Measurements from ENCODE around the gene CYB561D1. TPM values are rescaled to one million over a fixed set of nuclear protein-coding genes. Genes with fewer than 3 reads are reported as not detected.

The CYB561D1 gene
- total and polyA plus RNA-seq, 2 of the 13 experiments (the other 11 are each of a cell fraction or from before 2014, with no cell fraction given) = 3.9 to 4.1 TPM

- WGBS (ENCODE audit: low lambda C conversion rate) = 79% methylated on average over 3 of the region's 3 CpGs
- BruUV-seq (replicated peaks) = no TSS peak
- Histone ChIP-seq H3K36me3 (replicated peaks in 1 of 2; ENCODE audit: control insufficient read depth in 1 of 2, insufficient read depth in 2 of 2, low read length in 2 of 2) (no peaks in the 10 kb centered on the region), H3K9me3 (ENCODE audit: low read length) (no peaks in the 10 kb centered on the region), H3K4me3 (replicated peaks in 1 of 3; ENCODE audit: insufficient read depth in 1 of 3, low read depth in 2 of 3, low read length in 3 of 3) (no peak overlapping the region), H2AFZ (ENCODE audit: low read length) (no peak overlapping the region), H3K79me2 (ENCODE audit: insufficient read depth, low read length) (no peaks in the 10 kb centered on the region), H4K20me1 (ENCODE audit: insufficient read depth, low read length) (no peaks in the 10 kb centered on the region), H3K9ac (ENCODE audit: insufficient read depth, low read depth, low read length) (no peak overlapping the region), H3K4me1 (ENCODE audit: insufficient read depth, low read length) (no peaks in the 10 kb centered on the region), H3K27me3 (ENCODE audit: control insufficient read depth in 1 of 2, insufficient read depth in 2 of 2, low read length in 2 of 2) (0 out of 5 replicates have a peak, but pooled peaks cover 0 to 3% of the 10 kb centered on the region in 2 experiments), H3K27ac (ENCODE audit: extremely low read length, insufficient read depth, low read length) (no peak overlapping the region), H3K4me2 (ENCODE audit: low read depth, low read length) (no peak overlapping the region)
- TF ChIP-seq TFDP2 (CRISPR knock-in tag; IDR thresholded peaks at IDR 0.05) = no peak
- TF ChIP-seq SP4 (CRISPR knock-in tag; IDR thresholded peaks at IDR 0.05) = no peak
- TF ChIP-seq ZNF296 (CRISPR knock-in tag; conservative IDR thresholded peaks at IDR 0.05) = no peak
- no peak for TF ChIP-seq REXO4 (CRISPR knock-in tag; IDR thresholded peaks at IDR 0.05; ENCODE audit: borderline replicate concordance)
- TF ChIP-seq ZNF781 (CRISPR knock-in tag; IDR thresholded peaks at IDR 0.05; ENCODE audit: borderline replicate concordance, not compliant biosample characterization) = no peak
- no peak for TF ChIP-seq ZNF30 (CRISPR knock-in tag; IDR thresholded peaks at IDR 0.05)
- TF ChIP-seq, protein P1, sequence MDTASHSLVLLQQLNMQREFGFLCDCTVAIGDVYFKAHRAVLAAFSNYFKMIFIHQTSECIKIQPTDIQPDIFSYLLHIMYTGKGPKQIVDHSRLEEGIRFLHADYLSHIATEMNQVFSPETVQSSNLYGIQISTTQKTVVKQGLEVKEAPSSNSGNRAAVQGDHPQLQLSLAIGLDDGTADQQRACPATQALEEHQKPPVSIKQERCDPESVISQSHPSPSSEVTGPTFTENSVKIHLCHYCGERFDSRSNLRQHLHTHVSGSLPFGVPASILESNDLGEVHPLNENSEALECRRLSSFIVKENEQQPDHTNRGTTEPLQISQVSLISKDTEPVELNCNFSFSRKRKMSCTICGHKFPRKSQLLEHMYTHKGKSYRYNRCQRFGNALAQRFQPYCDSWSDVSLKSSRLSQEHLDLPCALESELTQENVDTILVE (CRISPR knock-in tag; IDR thresholded peaks at IDR 0.05) = no peak
- TF ChIP-seq MIER3 (CRISPR knock-in tag; IDR thresholded peaks at IDR 0.05; ENCODE audit: borderline replicate concordance) = no peak
- no peak for TF ChIP-seq NAIF1 (CRISPR knock-in tag; IDR thresholded peaks at IDR 0.05; ENCODE audit: borderline replicate concordance)
- TF ChIP-seq ATF7-NPFF (CRISPR knock-in tag; IDR thresholded peaks at IDR 0.05; ENCODE audit: low read depth) = no peak
- TF ChIP-seq, protein P2, sequence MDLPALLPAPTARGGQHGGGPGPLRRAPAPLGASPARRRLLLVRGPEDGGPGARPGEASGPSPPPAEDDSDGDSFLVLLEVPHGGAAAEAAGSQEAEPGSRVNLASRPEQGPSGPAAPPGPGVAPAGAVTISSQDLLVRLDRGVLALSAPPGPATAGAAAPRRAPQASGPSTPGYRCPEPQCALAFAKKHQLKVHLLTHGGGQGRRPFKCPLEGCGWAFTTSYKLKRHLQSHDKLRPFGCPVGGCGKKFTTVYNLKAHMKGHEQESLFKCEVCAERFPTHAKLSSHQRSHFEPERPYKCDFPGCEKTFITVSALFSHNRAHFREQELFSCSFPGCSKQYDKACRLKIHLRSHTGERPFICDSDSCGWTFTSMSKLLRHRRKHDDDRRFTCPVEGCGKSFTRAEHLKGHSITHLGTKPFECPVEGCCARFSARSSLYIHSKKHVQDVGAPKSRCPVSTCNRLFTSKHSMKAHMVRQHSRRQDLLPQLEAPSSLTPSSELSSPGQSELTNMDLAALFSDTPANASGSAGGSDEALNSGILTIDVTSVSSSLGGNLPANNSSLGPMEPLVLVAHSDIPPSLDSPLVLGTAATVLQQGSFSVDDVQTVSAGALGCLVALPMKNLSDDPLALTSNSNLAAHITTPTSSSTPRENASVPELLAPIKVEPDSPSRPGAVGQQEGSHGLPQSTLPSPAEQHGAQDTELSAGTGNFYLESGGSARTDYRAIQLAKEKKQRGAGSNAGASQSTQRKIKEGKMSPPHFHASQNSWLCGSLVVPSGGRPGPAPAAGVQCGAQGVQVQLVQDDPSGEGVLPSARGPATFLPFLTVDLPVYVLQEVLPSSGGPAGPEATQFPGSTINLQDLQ (CRISPR knock-in tag; IDR thresholded peaks at IDR 0.05) = no peak
- no peak for TF ChIP-seq ELF4 (CRISPR knock-in tag; IDR thresholded peaks at IDR 0.05; ENCODE audit: borderline replicate concordance)
- TF ChIP-seq ZNF607 (CRISPR knock-in tag; IDR thresholded peaks at IDR 0.05; ENCODE audit: borderline replicate concordance) = no peak
- FAIRE-seq (no peak), ATAC-seq (no peak), DNase-seq (ENCODE audit: low spot score) (no peak)
- POLR2A ChIA-PET = no interaction called here
- intact Hi-C loops (cut with micrococcal nuclease; ENCODE audit: unreplicated experiment) = no loop called here
- in situ Hi-C loops (cut with HindIII; ENCODE audit: extremely low pct_ligation_motif_present, low pct_unique_long_range_greater_than_20kb) = no loop called here
- CTCF ChIA-PET (ENCODE audit: low intra/inter-chr PET ratio, low total read pairs) = interaction anchor here (0.7 kb wide), 1 partner anchor 30 kb away, joined by 4 read pairs; no protein-coding TSS in a partner anchor
Observed at GRCh38 chr1:109502364-109502851, 8.5 kb downstream of the CYB561D1 start.
